ENCODE measurements around the gene ARHGAP31.

GRCh38 chr3:119352034-119352609 lies 57.9 kb downstream of the ARHGAP31 start:
- no peak for TF ChIP-seq ZNF274 (IDR thresholded peaks at IDR 0.05; ENCODE audit: low read depth, low read length)
- no peak for TF ChIP-seq YY1 (IDR thresholded peaks at IDR 0.05; ENCODE audit: insufficient read depth, insufficient read length)
